ENCODE results near the gene PAPLN.

GRCh38 chr14:73207615-73208014 lies 29.7 kb upstream of the PAPLN start:
- TF ChIP-seq CTCF (conservative IDR thresholded peaks at IDR 0.05), result no peak
- TF ChIP-seq EZH2 (IDR thresholded peaks at IDR 0.05; ENCODE audit: low read depth), result no peak

Data from PC-9 (cell line).